HG02610 (cell line): Measurements from ENCODE around the gene PCDH7.

Experiments used
- ATAC-seq: cut with Tn5 transposase; IDR thresholded peaks from one replicate; pipeline ENCODE4 v1.9.1; 2021; ENCODE audit warnings: mild to moderate bottlenecking, moderate library complexity; ENCODE audit not compliant: unreplicated experiment

PCDH7 gene

DNA sequence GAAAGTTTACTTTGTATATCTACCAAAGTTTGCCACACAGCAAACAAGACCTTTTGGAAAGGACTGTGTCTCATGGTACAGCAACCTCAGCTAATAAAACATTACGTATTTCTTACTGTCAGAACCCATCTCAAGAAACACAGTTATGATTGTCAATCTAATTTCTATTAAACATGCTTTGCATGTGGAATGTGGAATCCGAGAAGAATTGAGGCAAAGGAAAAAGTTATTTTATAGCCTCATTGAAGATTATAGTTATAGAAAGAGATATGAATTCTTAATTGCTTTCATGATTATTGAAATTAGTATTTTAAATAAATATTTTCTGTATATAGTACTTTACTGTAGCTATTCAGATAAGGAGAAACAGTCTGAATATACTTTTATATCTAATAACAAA lies 5.4 kb downstream of the PCDH7 start:
- ATAC-seq = no peak

DNA sequence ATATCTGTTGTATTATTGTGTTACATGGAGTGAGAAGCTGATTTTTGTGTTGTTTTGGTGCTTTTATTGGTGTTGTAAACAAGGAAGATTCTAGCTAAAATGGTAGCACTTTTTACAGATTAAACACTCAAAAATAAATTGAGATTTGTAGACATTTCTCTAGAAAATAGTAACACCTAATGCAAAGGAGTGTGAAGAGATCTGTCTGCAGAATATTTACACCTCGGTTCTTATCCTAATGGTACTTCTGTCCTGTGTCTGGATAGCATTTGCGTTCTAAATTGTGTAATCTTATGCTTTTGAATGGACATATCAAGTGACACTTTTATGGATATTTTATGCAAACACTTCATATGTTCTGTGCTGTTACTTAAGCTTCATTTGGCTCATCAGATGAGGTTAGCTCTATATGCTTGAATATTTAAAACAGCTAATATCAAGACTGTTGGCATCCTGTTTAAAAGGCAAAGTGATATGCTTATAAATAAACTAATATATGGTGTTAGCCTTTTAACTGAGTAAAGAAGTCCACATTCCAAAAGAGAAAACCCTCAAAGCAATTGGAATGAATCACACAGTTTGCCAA lies 6.0 kb downstream of the PCDH7 start:
- no peak for ATAC-seq

DNA sequence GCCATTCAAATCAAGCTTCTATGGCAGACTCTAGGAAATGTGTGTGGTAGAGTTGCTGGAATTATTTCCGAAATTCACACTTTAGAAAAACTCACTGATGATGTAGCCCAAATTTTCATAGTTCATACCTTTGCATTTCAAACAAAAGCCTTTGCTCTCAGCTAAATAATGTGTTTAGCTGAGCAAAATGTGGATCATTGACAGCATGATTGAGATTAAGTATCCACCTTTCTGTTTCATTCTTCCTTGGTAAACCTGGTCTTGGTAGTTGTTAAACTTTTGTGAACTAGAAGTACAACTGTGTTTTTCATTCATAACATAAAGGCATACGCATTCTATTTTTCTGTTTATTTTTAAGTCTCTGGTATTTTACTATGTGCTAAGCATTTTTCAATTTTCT lies 7.2 kb downstream of the PCDH7 start:
- no peak for ATAC-seq

DNA sequence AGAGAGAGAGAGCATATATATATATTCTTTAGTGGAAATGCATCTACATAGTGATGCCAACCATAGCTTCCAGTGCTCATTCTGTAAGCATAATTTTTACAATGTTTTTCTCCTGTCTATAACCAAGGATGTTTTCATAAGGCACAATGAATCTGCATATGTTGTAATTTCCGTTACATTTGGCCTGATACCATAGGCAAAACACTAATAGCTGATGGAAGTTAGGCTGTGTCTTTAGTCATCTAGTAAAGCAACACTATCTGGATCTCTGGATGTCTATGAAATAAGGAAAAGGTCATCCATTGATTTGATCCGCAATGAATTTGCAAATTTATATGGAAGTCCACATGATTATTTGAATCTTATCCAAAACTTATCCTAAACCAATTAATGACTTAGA lies 8.1 kb downstream of the PCDH7 start:
- no peak for ATAC-seq

DNA sequence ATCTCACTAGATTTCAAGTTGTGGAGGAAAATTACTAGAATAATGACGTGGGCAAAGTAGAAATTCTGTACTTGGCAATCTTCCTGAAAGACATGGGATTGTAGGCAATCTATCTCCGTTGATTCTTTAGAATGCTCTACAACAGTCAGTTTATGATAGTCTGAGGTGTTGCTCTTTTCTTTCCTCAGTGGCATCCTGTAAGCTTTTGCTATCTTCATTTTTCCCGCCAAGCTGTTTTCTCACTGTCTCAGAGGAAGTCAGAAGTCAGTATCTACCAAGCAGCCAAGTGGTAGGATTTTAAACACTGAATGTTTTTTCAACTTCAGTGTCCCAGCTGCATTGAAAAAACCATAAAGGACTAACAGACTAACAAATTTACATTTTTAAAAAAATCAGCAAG lies 23.7 kb downstream of the PCDH7 start:
- no peak for ATAC-seq

DNA sequence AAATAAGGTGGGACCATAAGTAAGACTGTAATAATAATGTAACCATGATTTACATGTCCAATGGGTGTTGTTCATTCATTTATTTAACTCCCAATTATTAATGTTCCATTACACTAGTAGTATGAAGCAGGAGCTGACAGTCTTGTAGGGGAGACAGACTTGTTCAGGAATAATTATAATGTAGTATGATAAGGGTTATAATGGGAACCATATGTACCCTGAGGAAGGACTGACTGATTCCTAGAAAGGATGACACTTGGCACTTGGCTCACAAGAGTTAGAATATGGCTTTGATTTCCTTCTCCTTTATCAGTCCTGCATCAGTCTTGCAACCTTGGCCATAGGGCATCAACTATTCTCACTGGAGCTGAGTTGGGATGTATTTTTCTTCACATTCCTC lies 24.2 kb downstream of the PCDH7 start:
- ATAC-seq = no peak

DNA sequence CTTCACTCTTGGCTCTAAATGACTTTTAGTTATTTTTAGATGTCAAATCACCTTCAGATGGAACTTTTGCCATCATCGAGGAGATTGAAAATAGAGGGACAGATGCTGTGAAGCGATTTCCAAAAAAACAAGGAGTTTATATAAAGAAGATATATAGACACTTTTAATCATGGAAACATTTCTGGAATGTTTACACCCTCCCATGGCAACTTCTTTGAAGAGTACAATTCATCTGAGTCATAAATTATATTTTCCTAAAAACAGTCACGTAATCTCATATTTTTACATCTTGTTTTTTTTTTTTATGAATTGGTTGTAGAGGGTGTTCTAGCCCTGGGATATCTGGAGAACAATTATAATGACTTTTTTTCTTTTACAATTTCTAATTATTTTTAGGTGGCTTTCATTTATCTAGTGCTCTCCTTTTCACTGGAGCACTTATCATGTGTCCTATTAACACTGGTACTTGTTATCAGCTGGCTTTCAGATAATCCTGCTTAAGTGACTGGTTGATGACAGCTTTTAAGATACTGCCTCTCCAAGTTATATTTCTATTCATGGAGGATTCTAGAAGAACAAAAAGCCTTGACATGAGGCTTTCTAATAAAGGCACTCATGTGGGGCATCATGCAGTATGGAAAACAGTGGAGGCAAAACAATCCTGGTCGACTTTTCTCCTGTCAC lies 24.9 kb downstream of the PCDH7 start:
- no peak for ATAC-seq

DNA sequence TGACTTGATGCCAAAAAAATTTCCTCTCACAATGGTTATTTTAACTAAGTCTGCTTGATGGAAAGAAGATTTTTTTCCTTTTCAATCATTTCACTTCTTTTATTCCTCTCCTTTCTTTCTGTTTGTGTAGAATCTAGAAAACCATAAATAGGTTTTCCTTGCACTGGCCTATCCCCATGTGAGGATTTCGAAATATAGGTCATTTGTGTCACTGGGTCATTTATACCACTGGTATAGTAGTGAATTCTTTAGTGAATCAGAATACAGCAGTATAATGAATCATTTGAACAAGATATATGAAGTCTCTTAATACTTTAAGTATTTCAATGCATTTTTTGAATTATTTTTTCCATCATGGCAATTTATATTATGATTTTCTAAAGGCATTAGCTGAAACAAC lies 26.6 kb downstream of the PCDH7 start:
- ATAC-seq = no peak

DNA sequence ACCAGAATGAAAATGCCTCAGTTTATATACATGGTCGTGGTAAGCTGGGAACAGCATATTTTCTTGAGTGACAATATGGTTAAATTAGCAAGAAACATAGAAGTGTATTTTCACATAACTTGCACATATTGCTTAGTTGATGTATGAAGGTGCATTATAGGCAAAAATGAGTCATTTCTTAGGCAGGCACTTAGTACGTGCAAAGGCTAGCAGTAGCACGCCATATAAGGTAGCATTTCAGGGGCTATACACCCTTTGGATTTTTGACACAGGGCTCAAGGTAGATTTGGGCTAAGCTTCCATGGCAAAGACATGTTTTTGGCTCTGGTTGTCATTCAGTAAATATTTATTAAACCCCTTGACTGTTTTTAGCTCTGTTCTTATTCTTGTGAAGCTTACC lies 33.1 kb downstream of the PCDH7 start:
- ATAC-seq = no peak

DNA sequence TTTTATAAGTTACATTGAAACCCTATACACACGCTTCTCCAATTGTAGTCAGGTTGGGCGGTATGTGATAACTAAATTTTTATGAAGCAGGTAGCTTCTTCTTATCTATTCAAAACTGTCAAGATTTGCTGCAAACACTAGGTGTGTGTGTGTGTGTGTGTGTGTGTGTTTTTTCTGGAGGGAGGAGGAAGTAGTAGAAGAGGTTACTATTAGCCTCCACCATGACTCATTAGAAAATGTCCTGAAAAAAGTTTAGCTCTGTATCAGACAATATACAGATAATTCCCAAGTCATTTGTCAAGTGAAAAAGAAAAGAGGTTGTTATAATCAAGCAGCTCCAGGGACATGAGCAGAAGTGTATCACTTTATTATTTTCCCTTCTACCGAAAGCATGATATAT lies 33.9 kb downstream of the PCDH7 start:
- no peak for ATAC-seq

DNA sequence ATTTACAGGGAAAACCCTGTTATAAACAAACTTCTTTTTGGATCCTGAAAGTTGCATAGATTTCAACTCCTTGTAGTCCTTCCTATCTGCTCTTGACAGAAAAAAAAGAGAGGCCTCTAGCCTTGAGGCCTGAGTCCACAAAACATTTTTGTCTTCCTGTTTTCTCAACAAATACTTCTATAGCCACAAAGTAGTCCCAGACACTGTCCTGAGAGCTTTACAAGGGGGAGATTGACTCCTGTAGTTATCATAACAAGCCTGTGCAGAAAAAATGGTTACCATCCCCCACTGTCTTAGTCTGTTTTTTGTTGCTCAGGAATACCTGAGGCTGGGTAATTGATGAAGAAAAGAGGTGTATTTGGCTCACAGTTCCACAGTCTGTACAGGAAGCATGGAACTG lies 35.2 kb downstream of the PCDH7 start:
- no peak for ATAC-seq

DNA sequence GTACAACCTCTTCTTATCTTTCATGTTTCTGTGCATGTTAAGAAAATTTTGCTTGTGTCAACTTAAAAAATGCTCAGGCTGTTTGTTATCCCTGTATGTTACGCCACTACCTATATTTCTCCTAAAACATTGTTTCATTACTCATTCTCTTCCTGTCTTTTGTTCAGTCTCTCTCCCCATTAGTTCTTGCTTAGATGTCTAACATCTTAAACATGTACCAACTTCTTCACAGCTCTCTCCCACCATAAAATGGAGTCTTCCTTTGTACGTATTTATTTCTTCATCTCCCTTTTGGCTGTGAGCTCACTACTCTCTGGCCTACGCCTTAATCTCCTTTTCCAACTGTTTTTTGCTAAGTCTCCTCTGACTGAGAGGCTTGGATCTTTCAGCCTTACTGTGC lies 36.4 kb downstream of the PCDH7 start:
- ATAC-seq = no peak

DNA sequence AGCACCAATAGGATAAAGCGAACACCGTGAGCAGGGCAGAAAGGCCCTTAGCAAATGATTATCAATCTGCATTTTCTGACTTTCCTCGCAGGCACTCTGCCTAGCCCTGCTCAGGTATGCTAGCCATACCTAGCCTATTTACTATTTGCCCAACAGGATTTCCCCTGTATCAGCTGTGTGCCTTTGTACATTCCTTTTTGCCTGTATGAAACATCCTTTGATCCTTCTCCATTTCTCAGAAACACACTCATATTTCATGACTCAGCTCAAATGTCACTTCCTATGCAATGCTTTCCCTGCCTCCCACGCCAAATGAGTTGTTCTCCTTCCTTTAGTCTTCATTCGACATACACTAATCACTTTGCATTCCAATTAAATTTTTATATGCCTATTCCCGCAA lies 37.2 kb downstream of the PCDH7 start:
- ATAC-seq = no peak

DNA sequence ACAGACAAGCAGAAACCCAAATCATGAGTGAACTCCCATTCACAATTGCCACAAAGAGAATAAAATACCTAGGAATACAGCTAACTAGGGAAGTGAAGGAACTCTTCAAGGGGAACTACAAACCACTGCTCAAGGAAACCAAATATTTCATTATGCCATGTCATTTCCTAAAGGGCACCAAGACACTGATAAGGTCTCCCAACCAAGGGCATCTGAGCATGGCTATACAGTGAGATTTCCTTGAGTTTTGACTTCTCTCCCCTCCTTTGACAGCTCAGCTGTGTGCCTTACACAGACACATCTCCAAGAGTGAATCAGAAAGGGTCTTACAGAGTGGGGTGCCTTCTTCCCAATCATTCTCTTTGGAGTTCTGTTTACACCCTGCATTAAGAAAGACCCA lies 40.4 kb downstream of the PCDH7 start:
- ATAC-seq = no peak

DNA sequence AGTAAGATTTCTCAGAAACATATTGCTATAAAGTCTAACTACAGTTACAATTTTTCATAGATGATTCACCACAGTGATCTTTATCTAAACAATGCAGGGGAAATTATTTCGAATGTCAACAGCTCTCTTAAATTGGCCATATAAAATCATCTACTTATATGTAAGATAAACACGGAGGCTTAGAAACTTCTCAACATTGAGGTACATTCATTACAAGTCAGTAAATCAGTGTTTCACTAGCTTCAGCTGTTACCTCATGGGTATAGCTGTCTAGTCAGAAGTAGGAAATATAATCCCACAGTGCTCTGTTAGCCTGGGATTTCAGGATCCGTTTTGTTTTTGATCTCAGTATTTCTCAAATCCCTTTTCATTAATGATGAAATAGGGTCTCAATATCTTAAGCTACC lies 43.2 kb downstream of the PCDH7 start:
- no peak for ATAC-seq

DNA sequence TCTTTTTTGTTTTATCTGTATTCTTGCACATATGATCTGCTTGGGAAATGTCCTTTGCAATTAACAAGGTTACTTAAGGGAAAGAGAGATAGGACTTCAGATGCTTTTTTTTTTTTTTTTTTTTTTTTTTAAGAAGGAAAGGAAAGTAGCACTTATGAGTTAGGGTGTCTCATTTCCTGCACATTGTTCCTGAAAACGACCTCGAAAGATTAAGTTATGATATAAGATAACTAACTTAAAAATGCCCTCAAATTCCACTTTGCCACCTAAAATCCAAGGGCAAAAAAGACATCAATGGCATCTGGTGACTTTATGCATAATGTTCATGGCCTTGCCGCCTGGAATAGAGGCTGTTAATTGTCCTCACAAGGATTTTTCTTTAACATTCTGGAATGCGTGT lies 44.9 kb downstream of the PCDH7 start:
- no peak for ATAC-seq

DNA sequence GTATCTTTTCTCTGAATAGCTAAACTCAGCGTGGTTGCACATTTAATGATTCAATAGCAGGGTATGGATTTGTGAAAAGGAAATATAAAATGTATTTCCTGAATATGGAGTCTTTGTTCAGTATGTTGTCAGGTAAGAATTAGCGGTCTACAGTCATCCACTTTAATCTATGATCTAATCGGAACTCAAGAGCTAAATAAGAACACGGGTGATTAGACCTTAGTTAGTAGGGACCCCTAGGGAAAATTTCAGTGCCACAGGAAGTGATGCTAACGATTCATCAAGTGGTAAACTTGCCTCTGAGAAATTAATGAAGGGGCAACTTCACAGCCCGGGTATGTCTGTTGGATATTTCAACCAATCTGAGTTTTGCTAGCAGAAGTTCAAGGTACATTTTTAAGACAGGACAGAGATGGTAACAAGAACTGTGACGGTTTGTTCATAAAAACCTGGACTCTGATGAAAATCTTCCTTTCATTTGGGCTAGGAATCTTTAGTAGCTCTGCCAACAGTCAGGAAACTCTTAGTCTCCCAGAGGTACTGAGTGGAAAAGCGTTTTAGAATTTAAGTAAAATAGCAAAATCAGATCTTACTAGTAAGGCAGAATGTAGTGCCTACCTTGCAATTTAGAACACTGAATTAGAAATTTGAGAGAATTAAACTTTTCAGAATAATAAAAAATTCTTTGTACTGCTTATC lies 47.1 kb downstream of the PCDH7 start:
- ATAC-seq = no peak

DNA sequence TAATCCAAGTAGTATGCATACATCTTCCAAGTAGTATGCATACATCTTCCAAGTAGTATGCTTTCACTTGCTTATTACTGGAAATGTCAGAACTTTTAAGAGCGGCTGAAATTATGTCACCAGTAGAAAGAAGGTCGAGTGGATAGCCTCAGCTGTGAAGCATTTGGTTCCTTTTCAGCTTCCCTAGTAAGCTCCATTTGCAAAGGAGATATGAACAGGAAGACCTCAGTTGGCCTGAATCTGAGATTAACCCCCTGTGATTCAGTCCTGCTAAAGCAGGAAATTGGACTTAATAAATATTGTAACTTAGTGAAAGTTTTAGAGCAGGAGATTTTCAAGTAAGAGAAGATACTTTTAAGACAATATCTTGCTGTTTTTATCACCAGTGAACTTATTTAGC lies 48.1 kb downstream of the PCDH7 start:
- no peak for ATAC-seq

DNA sequence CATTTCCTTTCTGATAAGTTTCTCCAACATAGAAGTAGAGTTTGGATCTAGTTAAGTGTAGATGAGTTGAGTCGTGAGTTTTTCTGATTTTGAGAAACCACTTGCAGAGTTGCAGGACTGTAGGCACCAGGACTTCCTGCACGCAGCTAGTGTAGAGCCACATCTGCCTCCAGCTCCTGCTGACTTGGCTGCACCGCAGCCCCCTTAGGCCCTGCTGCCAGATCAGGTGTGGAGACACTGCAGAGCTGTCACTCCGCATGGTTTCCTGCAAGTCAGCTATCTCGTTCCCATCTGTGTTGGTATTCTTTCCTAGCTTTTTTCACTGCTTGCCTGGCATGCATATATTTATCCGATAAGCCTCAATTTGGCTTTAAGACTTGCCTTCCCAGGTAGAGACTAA lies 48.9 kb downstream of the PCDH7 start:
- no peak for ATAC-seq

DNA sequence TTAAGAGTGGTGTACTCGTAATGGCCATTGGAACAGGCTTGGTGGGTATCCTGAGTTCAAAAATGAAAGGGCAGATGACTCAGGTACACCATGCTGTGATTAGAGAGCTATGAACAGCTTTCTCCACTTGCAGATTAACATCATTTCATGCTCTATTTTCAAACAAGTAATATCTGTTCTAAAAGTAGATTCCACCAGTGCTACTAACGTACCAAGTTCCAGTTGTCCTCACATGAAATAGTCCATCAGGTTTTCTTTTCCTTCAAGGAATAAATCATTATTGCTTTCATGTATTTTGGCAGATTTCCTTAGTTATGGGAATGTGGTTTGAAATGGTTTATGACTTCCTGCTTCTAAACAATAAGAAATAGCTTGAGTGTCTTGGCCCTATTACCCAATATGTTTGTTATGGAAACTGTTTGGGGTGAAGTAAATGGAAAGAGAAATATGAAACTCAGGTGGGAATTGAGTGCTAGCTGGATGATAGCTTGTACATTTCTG lies 49.9 kb downstream of the PCDH7 start:
- no peak for ATAC-seq

DNA sequence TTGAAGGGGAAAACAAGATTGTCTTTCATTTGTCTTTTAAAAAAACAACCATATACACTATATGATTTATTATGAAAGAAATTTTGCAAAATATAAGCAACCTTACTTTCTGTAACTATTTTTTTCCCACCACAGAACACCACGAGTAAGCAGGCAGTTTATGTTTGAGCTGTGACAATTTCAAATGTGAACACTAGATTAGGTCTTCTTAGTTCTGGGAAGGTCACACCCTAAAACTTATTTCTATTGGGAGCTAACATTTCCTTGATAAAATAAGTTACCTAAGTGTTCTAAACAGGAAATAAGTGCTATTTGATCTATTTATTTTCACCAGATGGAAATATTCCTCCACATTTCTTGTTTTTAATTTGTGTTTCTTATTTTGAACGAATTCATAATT lies 50.6 kb downstream of the PCDH7 start:
- no peak for ATAC-seq

DNA sequence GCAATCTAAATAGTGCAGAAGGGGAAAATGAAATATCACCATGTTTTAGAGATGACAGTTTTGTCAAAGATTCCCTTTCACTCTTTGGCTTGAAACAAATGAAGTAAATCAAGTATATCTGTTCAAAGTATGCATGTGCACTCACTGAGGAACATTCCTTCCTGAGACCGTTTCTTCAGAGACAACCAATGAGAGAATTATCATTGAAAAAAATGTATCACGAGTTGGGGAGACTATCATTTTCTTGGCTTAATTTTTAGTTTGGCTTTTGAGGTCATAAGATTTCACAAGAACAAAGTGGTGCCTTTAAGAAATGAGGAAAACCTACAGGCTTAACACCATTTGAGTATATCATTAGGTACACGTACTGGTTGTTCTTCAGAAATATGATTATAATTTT lies 56.3 kb downstream of the PCDH7 start:
- no peak for ATAC-seq
